Endothelial cell of umbilical vein (primary cell): Measurements from ENCODE around the gene CACNA2D3. TPM values are rescaled to one million over a fixed set of nuclear protein-coding genes. Genes with fewer than 3 reads are reported as not detected.

ENCODE experiments used
- BruUV-seq: library from RNA; stranded (reverse); fragments of 400-500 nt; replicated peaks from 2 replicates; lab custom pipeline; 2021; lab: Mats Ljungman, UMichigan
- CTCF ChIA-PET: fragments of 300-600, 350-600 bp; sonication (Branson Sonifier 250); formaldehyde crosslinking; loops from one replicate; lab custom pipeline; 2021; ENCODE audit warnings: antibody characterized with exemption, inconsistent platforms; lab: Charles Lee
- POLR2A ChIA-PET: fragments of 300-600, 350-600 bp; sonication (Branson Sonifier 250); formaldehyde crosslinking; loops from one replicate; lab custom pipeline; 2021; ENCODE audit warnings: antibody characterized with exemption, inconsistent platforms; lab: Charles Lee
- DNase-seq: peaks from one replicate; pipeline ENCODE4 v3.0.0-alpha.2; 2011; ENCODE audit warnings: low read depth, low spot score
- FAIRE-seq: peaks from 2 replicates; lab custom pipeline; 2011; peaks lifted over from hg19 to GRCh38; lab: Jason Lieb, UNC
- H2AFZ ChIP-seq: 2 replicates; pipeline ENCODE4 v1.6.0; 2012; ENCODE audit warnings: low read depth, low read length, control low read depth, inconsistent platforms
- H3K27ac ChIP-seq: 2 replicates; pipeline ENCODE4 v1.5.1; 2011; ENCODE audit warnings: low read depth, mild to moderate bottlenecking, control low read depth, low read length, moderate library complexity; ENCODE audit not compliant: insufficient read depth
- H3K27me3 ChIP-seq, 2 experiments: 2 replicates each; pipeline versions ENCODE4 v1.6.0 to v1.6.1; 2011; ENCODE audit warnings: low read length in 2 of 2, mixed read lengths in 1 of 2; ENCODE audit not compliant: control insufficient read depth in 2 of 2, insufficient read depth in 2 of 2
- H3K36me3 ChIP-seq, 2 experiments: 2 replicates in 1 of 2; 3 replicates in 1 of 2; pipeline ENCODE4 v1.5.1; 2011; ENCODE audit warnings: low read length in 2 of 2, mild to moderate bottlenecking in 1 of 2, moderate library complexity in 1 of 2; ENCODE audit not compliant: control insufficient read depth in 2 of 2, insufficient read depth in 2 of 2; ENCODE audit errors: extremely low read depth in 1 of 2
- H3K4me1 ChIP-seq: 3 replicates; pipeline ENCODE4 v1.5.1; 2011; ENCODE audit warnings: mild to moderate bottlenecking, low read length; ENCODE audit not compliant: control insufficient read depth, insufficient read depth; ENCODE audit errors: extremely low read depth
- H3K4me2 ChIP-seq: 2 replicates; pipeline ENCODE4 v1.6.1; 2011; ENCODE audit warnings: low read length, control low read depth, mixed read lengths; ENCODE audit not compliant: insufficient read depth
- H3K4me3 ChIP-seq, 3 experiments: fragments of 200-600 bp in 1 of 3; sonication (generic), shearing (Covaris generic) in 1 of 3; replicated peaks in 1 of 3; 2 replicates each; pipeline ENCODE4 v1.5.1; 2011 to 2016; ENCODE audit warnings: control low read depth in 3 of 3, low read length in 3 of 3, mild to moderate bottlenecking in 2 of 3, inconsistent platforms in 1 of 3, low read depth in 1 of 3, moderate library complexity in 1 of 3; ENCODE audit not compliant: insufficient read depth in 1 of 3
- H3K79me2 ChIP-seq: 2 replicates; pipeline ENCODE4 v1.6.0; 2012; ENCODE audit warnings: low read length, inconsistent platforms; ENCODE audit not compliant: control insufficient read depth, insufficient read depth
- H3K9ac ChIP-seq: replicated peaks from 2 replicates; pipeline ENCODE3; 2011; ENCODE audit warnings: low read length, control low read depth; ENCODE audit not compliant: insufficient read depth; ENCODE audit errors: extremely low read depth
- H3K9me1 ChIP-seq: replicated peaks from 3 replicates; pipeline ENCODE4 v1.6.0; 2011; ENCODE audit warnings: mild to moderate bottlenecking, low read length; ENCODE audit not compliant: control insufficient read depth, insufficient read depth; ENCODE audit errors: extremely low read depth
- H3K9me3 ChIP-seq: replicated peaks from 2 replicates; pipeline ENCODE4 v1.5.1; 2012; ENCODE audit warnings: low read length, inconsistent platforms; ENCODE audit not compliant: control insufficient read depth, insufficient read depth
- H4K20me1 ChIP-seq: replicated peaks from 2 replicates; pipeline ENCODE3; 2011; ENCODE audit warnings: mild to moderate bottlenecking, low read length; ENCODE audit not compliant: control insufficient read depth, insufficient read depth; ENCODE audit errors: extremely low read depth
- CTCF ChIP-seq, 2 donors: IDR thresholded peaks; 1 replicate in 1 of 2; 2 replicates in 1 of 2; pipeline ENCODE4 v1.5.1; 2011; ENCODE audit warnings: low read length in 2 of 2, mild to moderate bottlenecking in 2 of 2, moderate library complexity in 2 of 2, control low read depth in 1 of 2, inconsistent platforms in 1 of 2, low read depth in 1 of 2; ENCODE audit not compliant: insufficient read depth in 1 of 2; ENCODE audit errors: extremely low read depth in 1 of 2
- EZH2 ChIP-seq: IDR thresholded peaks from 2 replicates; pipeline ENCODE4 v1.6.1; 2012; ENCODE audit warnings: borderline replicate concordance, low read depth, mild to moderate bottlenecking, moderate library complexity, low read length, inconsistent platforms; ENCODE audit not compliant: severe bottlenecking
- FOS ChIP-seq: IDR thresholded peaks from 2 replicates; pipeline ENCODE4 v1.6.1; 2011; ENCODE audit warnings: mild to moderate bottlenecking, low read length, moderate library complexity, borderline replicate concordance; ENCODE audit not compliant: insufficient read depth
- GATA2 ChIP-seq: IDR thresholded peaks from 2 replicates; pipeline ENCODE4 v1.7.0; 2011; ENCODE audit warnings: low read depth, mild to moderate bottlenecking, moderate library complexity, mixed read lengths, low read length; ENCODE audit not compliant: insufficient read length, insufficient read depth
- MAX ChIP-seq: IDR thresholded peaks from 2 replicates; pipeline ENCODE4 v1.6.1; 2011; ENCODE audit not compliant: insufficient read depth, insufficient read length
- MYC ChIP-seq: IDR thresholded peaks from one replicate; pipeline ENCODE4 v1.6.1; 2011; ENCODE audit warnings: mild to moderate bottlenecking, low read depth, low read length
- POLR2A ChIP-seq: IDR thresholded peaks from 2 replicates; pipeline ENCODE4 v1.6.1; 2012; ENCODE audit warnings: low read depth, mild to moderate bottlenecking, control low read depth, low read length
- dilution Hi-C: fragments of 300-500 bp; cut with MboI; formaldehyde crosslinking; loops from one replicate; pipeline ENCODE4 v1.15.0; 2019; ENCODE audit warnings: low sequenced_read_pairs; ENCODE audit not compliant: extremely low pct_ligation_motif_present
- intact Hi-C: fragments of 100-400 bp; cut with micrococcal nuclease; formaldehyde crosslinking; loops from one replicate; pipeline ENCODE4 v1.10.0; 2022
- polyA plus RNA-seq, 4 experiments: library from polyadenylated mRNA; depleted of rRNA in 3 of 4; stranded (reverse) in 3 of 4; unstranded in 1 of 4; fragments of >200 nt; gene quantifications; 2 replicates each; pipeline versions ENCODE4 v1.2.1 to v1.2.3, GENCODE V29; 2011 to 2012; ENCODE audit warnings: missing spikeins in 1 of 4
- total RNA-seq: library from RNA; stranded (reverse); gene quantifications from 2 replicates; pipeline ENCODE4 v1.2.3, GENCODE V29; 2021

Gene CACNA2D3
- total and polyA plus RNA-seq, 2 donors (not counting 3 experiments of a cell fraction or from before 2014, with no cell fraction given): not detected

DNA sequence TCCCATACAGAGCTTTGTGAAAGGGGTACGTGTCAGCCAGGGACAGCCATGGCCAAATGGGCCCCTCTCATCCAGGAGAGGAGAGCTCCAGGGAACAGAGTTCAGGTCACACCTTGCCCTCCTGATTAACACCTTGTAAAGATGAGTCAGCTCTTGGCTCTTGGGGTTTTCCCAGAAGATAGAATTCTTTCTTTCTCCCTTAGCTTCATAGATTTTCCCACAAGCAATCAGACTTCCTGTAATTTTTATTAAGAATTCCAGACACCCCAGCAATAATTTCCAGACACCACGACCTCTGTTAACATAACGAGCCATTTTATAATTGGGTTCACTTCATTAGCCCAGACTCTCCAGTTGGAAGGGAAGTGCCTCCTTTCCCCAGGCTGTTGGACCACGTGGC is 719.1 kb downstream of the CACNA2D3 start:
- Histone ChIP-seq H3K9ac (no peak overlapping the region), H3K27ac (no peak overlapping the region), H3K36me3 (no peaks in the 10 kb centered on the region), H2AFZ (no peak overlapping the region), H3K9me1 (no peaks in the 10 kb centered on the region), H4K20me1 (no peaks in the 10 kb centered on the region), H3K4me1 (no peaks in the 10 kb centered on the region), H3K4me3 (no peak overlapping the region), H3K4me2 (no peak overlapping the region), H3K9me3 (no peaks in the 10 kb centered on the region), H3K79me2 (no peaks in the 10 kb centered on the region), H3K27me3 (no peaks in the 10 kb centered on the region)
- ChIA-PET CTCF (interaction anchor here (1.2 to 2.2 kb wide), 2 partner anchors 10 to 13 kb away, joined by 3 to 9 read pairs; no protein-coding TSS in a partner anchor), POLR2A (no interaction called here)
- DNase-seq (no peak), FAIRE-seq (no peak)
- dilution Hi-C loops: no loop called here
- no TSS peak for BruUV-seq
- intact Hi-C loops: no loop called here
- TF ChIP-seq MAX: no peak
- no peak for TF ChIP-seq POLR2A
- TF ChIP-seq FOS: no peak
- TF ChIP-seq EZH2: no peak
- TF ChIP-seq MYC: no peak
- no peak for TF ChIP-seq GATA2

DNA sequence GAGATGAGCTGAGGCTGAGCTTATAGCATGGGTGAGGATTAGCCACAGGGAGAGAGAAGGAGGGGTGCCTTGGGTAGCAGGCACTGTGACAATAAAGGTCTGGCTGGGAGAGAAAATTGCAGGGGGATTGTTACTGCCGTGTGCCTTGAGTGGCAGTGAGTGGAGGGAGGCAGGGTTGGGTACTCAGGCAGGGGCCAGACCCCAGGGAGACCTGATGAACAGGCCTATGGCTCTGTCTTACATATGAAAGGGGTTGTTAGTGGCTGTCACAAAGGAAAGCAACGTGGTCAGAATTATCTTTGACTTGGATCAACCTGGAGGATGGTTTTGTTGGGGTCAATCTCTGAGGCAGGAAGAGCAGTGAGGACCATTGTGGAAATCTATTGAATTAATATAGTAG is 721.0 kb downstream of the CACNA2D3 start:
- dilution Hi-C loops (no loop called here), intact Hi-C loops (no loop called here)
- no peak for FAIRE-seq
- POLR2A ChIA-PET: no interaction called here
- Histone ChIP-seq H2AFZ (no peak overlapping the region), H3K4me2 (no peak overlapping the region), H3K9me1 (no peaks in the 10 kb centered on the region), H3K4me3 (no peak overlapping the region), H3K27me3 (no peaks in the 10 kb centered on the region), H3K27ac (no peak overlapping the region), H4K20me1 (no peaks in the 10 kb centered on the region), H3K36me3 (no peaks in the 10 kb centered on the region), H3K4me1 (no peaks in the 10 kb centered on the region), H3K9me3 (no peaks in the 10 kb centered on the region), H3K79me2 (no peaks in the 10 kb centered on the region), H3K9ac (no peak overlapping the region)
- DNase-seq: no peak
- TF ChIP-seq POLR2A (no peak), CTCF (IDR thresholded peaks at IDR 0.05; ENCODE audit: extremely low read depth in 1 of 2, insufficient read depth in 1 of 2, low read depth in 1 of 2, low read length in 2 of 2) (no peak)
- CTCF ChIA-PET: interaction anchor here (2.2 kb wide), 1 partner anchor 11 kb away, joined by 9 read pairs; no protein-coding TSS in a partner anchor
- no TSS peak for BruUV-seq
